Keratinocyte (primary cell): ENCODE data around the gene RAD9A. TPM values are rescaled to one million over a fixed set of nuclear protein-coding genes. Genes with fewer than 3 reads are reported as not detected.
"Not testable (repeated sequence)": the region's sequence is repeated elsewhere in the genome, so short reads cannot be mapped to it uniquely, and the experiment has no call there.

Experiments
- DNase-seq: peaks from one replicate; pipeline ENCODE4 v3.0.0-alpha.2; 2011; ENCODE audit warnings: low read depth, missing footprints, low spot score
- FAIRE-seq: peaks from 2 replicates; lab custom pipeline; 2011; peaks lifted over from hg19 to GRCh38; lab: Jason Lieb, UNC
- H2AFZ ChIP-seq: 2 replicates; pipeline ENCODE4 v1.6.0; 2012; ENCODE audit warnings: low read length, control low read depth, inconsistent platforms; ENCODE audit not compliant: control insufficient read depth
- H3K27ac ChIP-seq: 2 replicates; pipeline ENCODE4 v1.5.1; 2011; ENCODE audit warnings: low read length; ENCODE audit not compliant: control insufficient read depth, insufficient read depth
- H3K27me3 ChIP-seq: 3 replicates; pipeline ENCODE4 v1.6.0; 2011; ENCODE audit warnings: low read length; ENCODE audit not compliant: control insufficient read depth, insufficient read depth; ENCODE audit errors: extremely low read depth
- H3K36me3 ChIP-seq, 2 experiments: 2 replicates in 1 of 2; 3 replicates in 1 of 2; pipeline ENCODE4 v1.5.1; 2011; ENCODE audit warnings: low read length in 2 of 2, mild to moderate bottlenecking in 1 of 2; ENCODE audit not compliant: control insufficient read depth in 2 of 2, insufficient read depth in 2 of 2; ENCODE audit errors: extremely low read depth in 1 of 2
- H3K4me1 ChIP-seq: 3 replicates; pipeline ENCODE4 v1.5.1; 2011; ENCODE audit warnings: low read length; ENCODE audit not compliant: control insufficient read depth, insufficient read depth; ENCODE audit errors: extremely low read depth
- H3K4me2 ChIP-seq: 3 replicates; pipeline ENCODE4 v1.6.0; 2011; ENCODE audit warnings: low read depth, low read length; ENCODE audit not compliant: control insufficient read depth, insufficient read depth; ENCODE audit errors: extremely low read depth
- H3K4me3 ChIP-seq, 3 experiments: fragments of 200-600 bp in 1 of 3; sonication (generic) in 1 of 3; 2 replicates in 2 of 3; 3 replicates in 1 of 3; pipeline ENCODE4 v1.5.1; 2011 to 2016; ENCODE audit warnings: low read length in 3 of 3, mild to moderate bottlenecking in 3 of 3, control low read depth in 2 of 3, inconsistent platforms in 1 of 3, low read depth in 1 of 3, mixed read lengths in 1 of 3, mixed run types in 1 of 3, moderate library complexity in 1 of 3; ENCODE audit not compliant: control insufficient read depth in 2 of 3, insufficient read depth in 2 of 3; ENCODE audit errors: extremely low read depth in 1 of 3
- H3K79me2 ChIP-seq: 2 replicates; pipeline ENCODE4 v1.6.0; 2012; ENCODE audit warnings: low read length; ENCODE audit not compliant: control insufficient read depth, insufficient read depth
- H3K9ac ChIP-seq: 3 replicates; pipeline ENCODE4 v1.6.0; 2011; ENCODE audit warnings: low read length; ENCODE audit not compliant: control insufficient read depth, insufficient read depth; ENCODE audit errors: extremely low read depth
- H3K9me1 ChIP-seq: 3 replicates; pipeline ENCODE4 v1.6.0; 2011; ENCODE audit warnings: low read length; ENCODE audit not compliant: control insufficient read depth, insufficient read depth; ENCODE audit errors: extremely low read depth
- H3K9me3 ChIP-seq: 2 replicates; pipeline ENCODE4 v1.5.1; 2012; ENCODE audit warnings: low read depth, low read length; ENCODE audit not compliant: control insufficient read depth
- H4K20me1 ChIP-seq: 3 replicates; pipeline ENCODE4 v1.6.0; 2011; ENCODE audit warnings: low read length; ENCODE audit not compliant: control insufficient read depth, insufficient read depth; ENCODE audit errors: extremely low read depth
- EZH2 ChIP-seq: IDR thresholded peaks from one replicate; pipeline ENCODE4 v1.6.1; 2012; ENCODE audit warnings: inconsistent platforms, mild to moderate bottlenecking, low read length, moderate library complexity
- dilution Hi-C: fragments of 300-500 bp; cut with MboI; formaldehyde crosslinking; loops from one replicate; pipeline ENCODE4 v1.7.0; 2020; ENCODE audit warnings: low sequenced_read_pairs; ENCODE audit not compliant: extremely low pct_ligation_motif_present
- polyA plus RNA-seq, 5 experiments: library from polyadenylated mRNA; depleted of rRNA in 3 of 5; stranded (reverse) in 3 of 5; stranded (forward) in 1 of 5; unstranded in 1 of 5; fragments of >200 nt; gene quantifications; 1 replicate in 1 of 5; 2 replicates in 3 of 5; 3 replicates in 1 of 5; pipeline versions ENCODE4 v1.2.1 to v1.2.3, GENCODE V29; 2011 to 2012; ENCODE audit warnings: missing spikeins in 2 of 5, low read depth in 1 of 5, low replicate concordance in 1 of 5
- TF ChIP-seq, protein P1 (sequence below), 3 experiments: IDR thresholded peaks in 1 of 3; conservative IDR thresholded peaks in 1 of 3; optimal IDR thresholded peaks in 1 of 3; 2 replicates in 2 of 3; 3 replicates in 1 of 3; pipeline versions ENCODE3 to v1.5.1; 2011; ENCODE audit warnings: low read length in 3 of 3, mild to moderate bottlenecking in 3 of 3, moderate library complexity in 2 of 3, control low read depth in 1 of 3, inconsistent platforms in 1 of 3; ENCODE audit not compliant: insufficient read depth in 2 of 3; ENCODE audit errors: extremely low read depth in 1 of 3

RAD9A gene
- polyA plus RNA-seq, 1 donor (not counting 4 experiments of a cell fraction or from before 2014, with no cell fraction given) = 5.7 TPM

DNA sequence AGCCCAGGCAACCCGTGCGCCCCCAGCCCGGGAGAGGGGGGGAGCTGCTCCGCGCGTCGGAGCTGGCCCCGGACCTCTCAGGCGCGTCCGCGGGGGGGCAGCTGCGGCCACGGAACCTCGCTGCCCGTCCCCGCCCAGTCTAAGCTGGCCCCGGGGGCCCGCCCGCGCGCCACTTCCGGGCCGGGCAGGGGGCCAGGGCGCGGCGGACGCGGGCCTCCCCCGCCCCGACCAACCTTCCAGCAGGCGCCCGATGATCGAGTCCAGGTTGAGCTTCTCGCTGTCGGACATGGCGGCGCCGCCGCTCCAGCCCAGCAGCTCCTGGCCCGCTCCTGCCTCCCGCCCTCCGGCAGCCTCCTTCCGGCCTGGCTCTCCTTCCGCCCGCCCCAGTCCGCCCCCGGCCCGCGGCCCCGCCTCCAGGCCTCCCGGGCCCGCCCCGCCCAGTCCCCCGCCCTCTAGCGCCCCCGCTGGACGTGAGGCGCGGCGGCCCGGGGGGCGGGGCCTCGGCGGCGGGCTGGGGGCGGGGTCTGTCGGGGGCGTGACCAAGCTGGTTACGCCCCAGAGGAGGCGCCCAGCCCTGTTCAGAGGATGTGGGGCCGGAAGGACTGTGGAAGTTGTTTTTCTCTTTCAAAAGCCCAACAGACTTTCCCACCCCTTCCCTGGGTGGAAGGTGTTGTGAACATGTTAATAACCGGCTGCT lies 9.9 kb downstream of the RAD9A start, which contains the start of gene PPP1CA:
TSS of gene PPP1CA (minus strand) at position 364 of the 697 bp plus-strand sequence. CDS start at position 288, 76 bp downstream.
- peak within 1 kb of the TSS; percentile 95 for H3K4me2 ChIP-seq
- H3K36me3 ChIP-seq = peaks cover 17 to 22% of the 10 kb centered on the region in 2 experiments
- dilution Hi-C loops = no loop called here
- H3K27ac ChIP-seq = peak within 1 kb of the TSS; percentile 66
- H3K9me1 ChIP-seq = no peaks in the 10 kb centered on the region
- H3K27me3 ChIP-seq = no peaks in the 10 kb centered on the region
- H3K9ac ChIP-seq = peak within 1 kb of the TSS; percentile 90
- H3K4me3 ChIP-seq = peak within 1 kb of the TSS; percentile 74 to 99 (median 82)
- peaks cover 18% of the 10 kb centered on the region for H3K79me2 ChIP-seq
- FAIRE-seq (peak; percentile 57), DNase-seq (no peak)
- no peak for TF ChIP-seq EZH2
- TF ChIP-seq, protein P1, sequence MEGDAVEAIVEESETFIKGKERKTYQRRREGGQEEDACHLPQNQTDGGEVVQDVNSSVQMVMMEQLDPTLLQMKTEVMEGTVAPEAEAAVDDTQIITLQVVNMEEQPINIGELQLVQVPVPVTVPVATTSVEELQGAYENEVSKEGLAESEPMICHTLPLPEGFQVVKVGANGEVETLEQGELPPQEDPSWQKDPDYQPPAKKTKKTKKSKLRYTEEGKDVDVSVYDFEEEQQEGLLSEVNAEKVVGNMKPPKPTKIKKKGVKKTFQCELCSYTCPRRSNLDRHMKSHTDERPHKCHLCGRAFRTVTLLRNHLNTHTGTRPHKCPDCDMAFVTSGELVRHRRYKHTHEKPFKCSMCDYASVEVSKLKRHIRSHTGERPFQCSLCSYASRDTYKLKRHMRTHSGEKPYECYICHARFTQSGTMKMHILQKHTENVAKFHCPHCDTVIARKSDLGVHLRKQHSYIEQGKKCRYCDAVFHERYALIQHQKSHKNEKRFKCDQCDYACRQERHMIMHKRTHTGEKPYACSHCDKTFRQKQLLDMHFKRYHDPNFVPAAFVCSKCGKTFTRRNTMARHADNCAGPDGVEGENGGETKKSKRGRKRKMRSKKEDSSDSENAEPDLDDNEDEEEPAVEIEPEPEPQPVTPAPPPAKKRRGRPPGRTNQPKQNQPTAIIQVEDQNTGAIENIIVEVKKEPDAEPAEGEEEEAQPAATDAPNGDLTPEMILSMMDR (optimal IDR thresholded peaks at IDR 0.05 in 1 of 3, IDR thresholded peaks at IDR 0.05 in 1 of 3, conservative IDR thresholded peaks at IDR 0.05 in 1 of 3; ENCODE audit: extremely low read depth in 1 of 3, insufficient read depth in 2 of 3, low read length in 3 of 3) = peak in 1 of 3 experiments; percentile 52
- no peaks in the 10 kb centered on the region for H4K20me1 ChIP-seq
- peaks cover 12% of the 10 kb centered on the region for H3K4me1 ChIP-seq
- no peaks in the 10 kb centered on the region for H3K9me3 ChIP-seq
- H2AFZ ChIP-seq = peak within 1 kb of the TSS; percentile 84

DNA sequence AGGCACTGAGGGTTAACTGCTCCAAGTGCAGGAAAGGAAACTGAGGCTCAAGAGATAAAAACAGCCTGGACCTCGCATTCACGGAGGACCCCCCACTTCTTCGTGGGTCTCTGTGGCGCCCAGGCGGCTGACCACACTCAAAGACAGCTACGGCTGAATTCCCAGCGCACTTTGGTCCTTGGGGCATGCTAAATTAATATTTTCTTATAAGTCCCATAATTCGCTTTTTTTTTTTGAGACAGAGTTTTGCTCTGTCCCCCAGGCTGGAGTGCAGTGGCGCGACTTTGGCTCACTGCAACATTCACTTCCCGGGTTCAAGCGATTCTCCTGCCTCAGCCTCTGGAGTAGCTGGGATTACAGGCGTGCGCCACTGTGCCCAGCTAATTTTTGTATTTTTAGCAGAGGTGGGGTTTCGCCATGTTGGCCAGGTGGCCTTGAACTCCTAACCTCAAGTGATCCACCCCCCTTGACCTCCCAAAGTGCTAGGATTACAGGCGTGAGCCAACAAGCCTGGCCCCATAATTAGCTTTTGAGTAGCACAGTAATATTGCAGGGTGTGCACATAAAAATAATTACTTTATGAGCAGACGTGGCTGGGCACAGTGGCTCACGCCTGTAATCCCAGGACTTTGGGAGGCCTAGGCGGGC lies 10.5 kb downstream of the RAD9A start:
- DNase-seq, FAIRE-seq, H3K9me3 ChIP-seq, H4K20me1 ChIP-seq, H3K9me1 ChIP-seq, dilution Hi-C loops, H3K27me3 ChIP-seq: not testable (repeated sequence)
- H3K36me3 ChIP-seq = peaks cover 15 to 20% of the 10 kb centered on the region in 2 experiments
- H3K4me3 ChIP-seq = peak overlapping the region; percentile 26 to 68 (median 56)
- peak overlapping the region; percentile 63 for H3K27ac ChIP-seq
- peaks cover 12% of the 10 kb centered on the region for H3K4me1 ChIP-seq
- peak overlapping the region; percentile 84 for H2AFZ ChIP-seq
- H3K4me2 ChIP-seq = peak overlapping the region; percentile 91
- peaks cover 18% of the 10 kb centered on the region for H3K79me2 ChIP-seq
- peak overlapping the region; percentile 66 for H3K9ac ChIP-seq

DNA sequence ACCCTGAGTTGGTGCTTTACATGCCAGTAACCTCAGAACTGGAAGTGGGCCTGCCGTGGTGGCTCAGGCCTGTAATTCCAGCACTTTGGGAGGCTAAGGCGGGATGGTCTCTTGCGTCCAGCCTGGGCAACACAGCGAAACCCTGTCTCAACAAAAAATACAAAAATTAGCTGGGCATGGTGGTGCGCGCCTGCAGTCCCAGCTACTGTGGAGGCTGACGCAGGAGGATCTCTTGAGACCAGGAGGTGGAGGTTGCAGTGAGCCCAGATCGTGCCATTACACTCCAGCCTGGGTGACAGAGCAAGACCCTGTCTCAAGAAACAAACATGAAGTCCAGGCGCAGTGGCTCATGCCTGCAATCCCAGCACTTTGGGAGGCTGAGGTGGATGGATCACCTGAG lies 11.3 kb downstream of the RAD9A start:
- H3K4me3 ChIP-seq, H3K9ac ChIP-seq, H3K27ac ChIP-seq, FAIRE-seq, H3K9me1 ChIP-seq, H2AFZ ChIP-seq, dilution Hi-C loops, H3K4me2 ChIP-seq, H4K20me1 ChIP-seq, H3K27me3 ChIP-seq, DNase-seq, H3K9me3 ChIP-seq: not testable (repeated sequence)
- Histone ChIP-seq H3K4me1 (peaks cover 12% of the 10 kb centered on the region), H3K79me2 (peaks cover 18% of the 10 kb centered on the region), H3K36me3 (peaks cover 8 to 13% of the 10 kb centered on the region in 2 experiments)
